ENCODE measurements around the gene CENPV.
"Not testable (repeated sequence)": the region's sequence is repeated elsewhere in the genome, so short reads cannot be mapped to it uniquely, and the experiment has no call there.

Gene CENPV

GRCh38 chr17:16353317-16354174 lies at the start of gene CENPV:
CENPV (minus strand) TSS chr17:16353469; CDS start chr17:16353436, 33 bp downstream.
- DNase-seq, result no peak

GRCh38 chr17:16398270-16399267 lies 45.3 kb upstream of the CENPV start:
- DNase-seq, result no peak

- DNase-seq, result not testable (repeated sequence)
Observed at GRCh38 chr17:16396693-16397092, 43.4 kb upstream of the CENPV start.

GRCh38 chr17:16395887-16396286 lies 42.6 kb upstream of the CENPV start:
- DNase-seq, result not testable (repeated sequence)

- not testable (repeated sequence) for DNase-seq
Observed at GRCh38 chr17:16392491-16392890, 39.2 kb upstream of the CENPV start.

- no peak for DNase-seq
Observed at GRCh38 chr17:16391451-16391850, 38.2 kb upstream of the CENPV start.

GRCh38 chr17:16386126-16386507 lies 32.8 kb upstream of the CENPV start:
- not testable (repeated sequence) for DNase-seq

GRCh38 chr17:16384557-16384956 lies 31.3 kb upstream of the CENPV start:
- DNase-seq, result no peak

- DNase-seq, result no peak
Observed at GRCh38 chr17:16383772-16384287, 30.6 kb upstream of the CENPV start.

GRCh38 chr17:16383216-16383615 lies 29.9 kb upstream of the CENPV start:
- no peak for DNase-seq

- no peak for DNase-seq
Observed at GRCh38 chr17:16381496-16381820, 28.2 kb upstream of the CENPV start.

- peak; percentile 71 for DNase-seq
Observed at GRCh38 chr17:16380640-16381495, 27.6 kb upstream of the CENPV start, which contains the start of gene UBB. UBB (plus strand) TSS chr17:16381091; CDS start chr17:16381908, 817 bp downstream.

- no peak for DNase-seq
Observed at GRCh38 chr17:16379654-16380053, 26.4 kb upstream of the CENPV start.

- DNase-seq, result no peak
Observed at GRCh38 chr17:16378636-16379282, 25.5 kb upstream of the CENPV start.

- no peak for DNase-seq
Observed at GRCh38 chr17:16377941-16378341, 24.7 kb upstream of the CENPV start.

GRCh38 chr17:16374146-16374938 lies 21.1 kb upstream of the CENPV start:
- no peak for DNase-seq

- no peak for DNase-seq
Observed at GRCh38 chr17:16371742-16372141, 18.5 kb upstream of the CENPV start.

- no peak for DNase-seq
Observed at GRCh38 chr17:16364625-16365024, 11.4 kb upstream of the CENPV start.

GRCh38 chr17:16363749-16364536 lies 10.7 kb upstream of the CENPV start:
- no peak for DNase-seq

- DNase-seq, result no peak
Observed at GRCh38 chr17:16361874-16362273, 8.6 kb upstream of the CENPV start.
